Measurements from ENCODE around the gene RIN3. TPM values are rescaled to one million over a fixed set of nuclear protein-coding genes. Genes with fewer than 3 reads are reported as not detected.

Gene RIN3
- total RNA-seq, 1 experiment from 2014 or later = 1.5 TPM

DNA sequence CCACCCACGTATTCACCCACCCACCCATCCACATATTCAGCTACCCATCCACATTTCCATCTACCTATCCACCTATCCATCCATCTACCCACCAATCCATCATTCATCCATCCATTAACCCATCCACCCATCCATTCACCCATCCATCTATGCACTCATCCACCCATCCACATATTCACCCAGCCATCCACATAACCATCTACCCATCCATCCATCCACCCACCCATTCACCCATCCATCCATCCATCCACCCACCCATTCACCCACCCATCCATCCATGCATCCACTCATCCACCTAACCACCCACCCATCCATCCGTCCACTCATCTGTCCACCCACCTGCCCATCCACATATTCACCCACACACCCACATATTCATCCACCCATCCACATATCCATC lies 164.4 kb downstream of the RIN3 start:
- WGBS (ENCODE audit: extremely low coverage, insufficient read length, low lambda C conversion rate) = 100% methylated on average over 1 of the region's 2 CpGs

More for the DNA sequence above, 164.4 kb downstream of the RIN3 start:
- no peak overlapping the region for H3K18ac ChIP-seq (ENCODE audit: insufficient read length, low read depth, low read length)
- Mint-ChIP-seq H3K36me3 (ENCODE audit: insufficient read depth in 1 of 3, low read depth in 3 of 3) (no peaks in the 10 kb centered on the region), H3K4me1 (peaks cover 9% of the 10 kb centered on the region in 2 experiments), H3K4me3 (no peak overlapping the region), H3K9me3 (no peaks in the 10 kb centered on the region), H3K27me3 (ENCODE audit: low read depth) (no peaks in the 10 kb centered on the region; the same call in 1 of the 2 replicates), H3K27ac (no peak overlapping the region)
- no peaks in the 10 kb centered on the region for H3K79me2 ChIP-seq (ENCODE audit: insufficient read depth, low read length)
- H3T11ph ChIP-seq (ENCODE audit: low read length) = no peak overlapping the region
- H2AFZ ChIP-seq (ENCODE audit: low read length) = no peak overlapping the region
- H3K56ac ChIP-seq (ENCODE audit: insufficient read length, low read depth, low read length) = no peak overlapping the region
- no peak overlapping the region for H2AK5ac ChIP-seq (ENCODE audit: insufficient read length, low read length)
- no peak overlapping the region for H2BK15ac ChIP-seq (ENCODE audit: low read depth, low read length)
- no peaks in the 10 kb centered on the region for H3K79me1 ChIP-seq (ENCODE audit: insufficient read depth, low read depth, low read length, poor library complexity, severe bottlenecking)
- TF ChIP-seq, protein P1, sequence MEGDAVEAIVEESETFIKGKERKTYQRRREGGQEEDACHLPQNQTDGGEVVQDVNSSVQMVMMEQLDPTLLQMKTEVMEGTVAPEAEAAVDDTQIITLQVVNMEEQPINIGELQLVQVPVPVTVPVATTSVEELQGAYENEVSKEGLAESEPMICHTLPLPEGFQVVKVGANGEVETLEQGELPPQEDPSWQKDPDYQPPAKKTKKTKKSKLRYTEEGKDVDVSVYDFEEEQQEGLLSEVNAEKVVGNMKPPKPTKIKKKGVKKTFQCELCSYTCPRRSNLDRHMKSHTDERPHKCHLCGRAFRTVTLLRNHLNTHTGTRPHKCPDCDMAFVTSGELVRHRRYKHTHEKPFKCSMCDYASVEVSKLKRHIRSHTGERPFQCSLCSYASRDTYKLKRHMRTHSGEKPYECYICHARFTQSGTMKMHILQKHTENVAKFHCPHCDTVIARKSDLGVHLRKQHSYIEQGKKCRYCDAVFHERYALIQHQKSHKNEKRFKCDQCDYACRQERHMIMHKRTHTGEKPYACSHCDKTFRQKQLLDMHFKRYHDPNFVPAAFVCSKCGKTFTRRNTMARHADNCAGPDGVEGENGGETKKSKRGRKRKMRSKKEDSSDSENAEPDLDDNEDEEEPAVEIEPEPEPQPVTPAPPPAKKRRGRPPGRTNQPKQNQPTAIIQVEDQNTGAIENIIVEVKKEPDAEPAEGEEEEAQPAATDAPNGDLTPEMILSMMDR (conservative IDR thresholded peaks at IDR 0.05) = no peak
- no peak overlapping the region for H4K8ac ChIP-seq (replicated peaks; ENCODE audit: insufficient read length, low read depth, low read length)
- H3K4me1 ChIP-seq (ENCODE audit: insufficient read depth, low read length) = no peaks in the 10 kb centered on the region
- no peaks in the 10 kb centered on the region for H3K27me3 ChIP-seq (ENCODE audit: insufficient read depth, low read length)
- no peak overlapping the region for H2BK20ac ChIP-seq (ENCODE audit: low read depth, low read length, poor library complexity, severe bottlenecking)
- no peak overlapping the region for H3K4me2 ChIP-seq (ENCODE audit: insufficient read depth, insufficient read length, low read length)
- no peak overlapping the region for H4K91ac ChIP-seq (ENCODE audit: insufficient read length, low read depth, low read length)
- H2BK12ac ChIP-seq (ENCODE audit: insufficient read length, low read depth, low read length) = no peak overlapping the region
- no peak overlapping the region for H2BK120ac ChIP-seq (ENCODE audit: low read depth, low read length, poor library complexity, severe bottlenecking)
- no peak overlapping the region for H3K9ac ChIP-seq (ENCODE audit: extremely low read depth, insufficient read length, low read length)
- no peak overlapping the region for H3K4ac ChIP-seq (ENCODE audit: low read depth, low read length)
- no peaks in the 10 kb centered on the region for H4K20me1 ChIP-seq (ENCODE audit: control insufficient read depth, insufficient read depth, insufficient read length)
- H3K14ac ChIP-seq (ENCODE audit: insufficient read depth, low read length) = no peak overlapping the region
- H2BK5ac ChIP-seq (ENCODE audit: insufficient read length, low read length) = no peak overlapping the region
- no peak overlapping the region for H3K23ac ChIP-seq (ENCODE audit: insufficient read length, low read depth, low read length)
- H3K23me2 ChIP-seq (ENCODE audit: insufficient read length, low read depth, low read length, poor library complexity, severe bottlenecking) = no peaks in the 10 kb centered on the region
- no peak overlapping the region for H3K27ac ChIP-seq (ENCODE audit: insufficient read length, low read depth, low read length)
- no peaks in the 10 kb centered on the region for H3K9me3 ChIP-seq (ENCODE audit: control insufficient read depth, low read depth, low read length)
- no peak for DNase-seq
- no peak overlapping the region for H4K5ac ChIP-seq (ENCODE audit: insufficient read length, low read depth, low read length)
